Loucy (cell line): ENCODE results near the gene ZFP36L2.

Source experiments
- EZH2phosphoT487 ChIP-seq: fragments of 200-600 bp; IDR thresholded peaks from 2 replicates; pipeline ENCODE4 v1.6.1; 2018; ENCODE audit warnings: antibody characterized with exemption, mild to moderate bottlenecking, moderate library complexity, borderline replicate concordance
- TF ChIP-seq, protein P1 (sequence below): fragments of 200-600 bp; sonication (generic); conservative IDR thresholded peaks from 2 replicates; pipeline ENCODE4 v1.5.1; 2014; ENCODE audit warnings: mild to moderate bottlenecking, antibody characterized with exemption, low read length

DNA sequence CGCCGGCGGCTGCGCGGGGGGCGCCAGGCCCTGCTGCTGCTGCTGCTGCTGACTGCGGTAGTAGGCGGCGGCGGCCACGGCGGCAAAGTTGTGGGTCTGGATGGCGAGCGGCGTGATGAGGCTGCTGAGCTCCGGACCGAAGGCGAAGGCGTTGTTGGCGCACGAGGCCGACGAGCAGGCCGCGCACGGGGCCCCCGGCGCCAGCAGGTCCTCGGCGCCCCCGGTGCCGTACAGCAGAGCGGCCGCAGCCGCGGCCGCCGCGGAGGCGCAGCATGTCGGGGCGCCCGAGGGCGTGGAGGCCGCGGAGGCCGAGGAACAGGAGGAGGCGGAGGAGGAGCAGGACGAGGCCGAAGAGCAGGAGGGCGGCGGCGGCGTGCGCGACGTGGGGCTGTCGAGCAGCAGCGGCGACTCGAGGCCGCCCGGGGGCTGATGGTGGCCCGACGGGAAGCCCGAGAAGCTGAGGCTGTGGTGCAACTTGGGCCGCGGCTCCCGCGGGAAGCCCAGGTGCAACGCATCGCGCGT, 1.8 kb downstream of the ZFP36L2 start:
- TF ChIP-seq, protein P1, sequence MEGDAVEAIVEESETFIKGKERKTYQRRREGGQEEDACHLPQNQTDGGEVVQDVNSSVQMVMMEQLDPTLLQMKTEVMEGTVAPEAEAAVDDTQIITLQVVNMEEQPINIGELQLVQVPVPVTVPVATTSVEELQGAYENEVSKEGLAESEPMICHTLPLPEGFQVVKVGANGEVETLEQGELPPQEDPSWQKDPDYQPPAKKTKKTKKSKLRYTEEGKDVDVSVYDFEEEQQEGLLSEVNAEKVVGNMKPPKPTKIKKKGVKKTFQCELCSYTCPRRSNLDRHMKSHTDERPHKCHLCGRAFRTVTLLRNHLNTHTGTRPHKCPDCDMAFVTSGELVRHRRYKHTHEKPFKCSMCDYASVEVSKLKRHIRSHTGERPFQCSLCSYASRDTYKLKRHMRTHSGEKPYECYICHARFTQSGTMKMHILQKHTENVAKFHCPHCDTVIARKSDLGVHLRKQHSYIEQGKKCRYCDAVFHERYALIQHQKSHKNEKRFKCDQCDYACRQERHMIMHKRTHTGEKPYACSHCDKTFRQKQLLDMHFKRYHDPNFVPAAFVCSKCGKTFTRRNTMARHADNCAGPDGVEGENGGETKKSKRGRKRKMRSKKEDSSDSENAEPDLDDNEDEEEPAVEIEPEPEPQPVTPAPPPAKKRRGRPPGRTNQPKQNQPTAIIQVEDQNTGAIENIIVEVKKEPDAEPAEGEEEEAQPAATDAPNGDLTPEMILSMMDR: no peak
- no peak for TF ChIP-seq EZH2phosphoT487
